Fibroblast of villous mesenchyme (primary cell): Measurements from ENCODE around the gene KCNH6. TPM values are rescaled to one million over a fixed set of nuclear protein-coding genes. Genes with fewer than 3 reads are reported as not detected.

Source experiments
- DNase-seq: peaks from one replicate; pipeline ENCODE4 v3.0.0-alpha.2; 2010; ENCODE audit warnings: low read depth
- H3K4me3 ChIP-seq: 2 replicates; pipeline ENCODE4 v1.5.1; 2011; ENCODE audit warnings: low read depth, mild to moderate bottlenecking, low read length
- total RNA-seq: library from RNA; depleted of rRNA; stranded (reverse); fragments of >200 nt; gene quantifications from 2 replicates; pipeline ENCODE4 v1.2.3, GENCODE V29; 2012
- TF ChIP-seq, protein P1 (sequence below): IDR thresholded peaks from 2 replicates; pipeline ENCODE4 v1.5.1; 2012; ENCODE audit warnings: low read depth, mild to moderate bottlenecking, low read length; ENCODE audit not compliant: insufficient read depth

Gene KCNH6
- total RNA-seq, 1 donor, result under 0.01 TPM

DNA sequence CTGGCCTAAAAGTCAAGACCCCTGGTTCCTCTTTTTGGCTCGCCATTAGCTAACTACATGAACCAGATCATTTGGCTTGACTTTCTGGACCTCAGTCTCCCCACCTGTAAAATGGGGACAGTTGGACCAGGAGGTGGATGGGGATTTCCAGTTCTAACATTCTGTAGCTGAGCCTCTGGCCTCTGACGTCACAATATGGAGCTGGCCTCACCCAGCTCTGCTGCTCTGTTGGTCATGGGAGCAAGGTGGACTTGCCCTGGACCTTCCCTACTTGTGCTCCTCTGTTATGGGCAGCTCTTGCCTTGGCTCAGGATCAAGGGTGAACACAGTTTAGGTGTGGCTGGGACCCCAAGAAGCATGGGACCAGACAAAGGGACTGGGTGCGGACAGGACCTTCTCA is 16.5 kb upstream of the KCNH6 start:
- no peak for DNase-seq
- TF ChIP-seq, protein P1, sequence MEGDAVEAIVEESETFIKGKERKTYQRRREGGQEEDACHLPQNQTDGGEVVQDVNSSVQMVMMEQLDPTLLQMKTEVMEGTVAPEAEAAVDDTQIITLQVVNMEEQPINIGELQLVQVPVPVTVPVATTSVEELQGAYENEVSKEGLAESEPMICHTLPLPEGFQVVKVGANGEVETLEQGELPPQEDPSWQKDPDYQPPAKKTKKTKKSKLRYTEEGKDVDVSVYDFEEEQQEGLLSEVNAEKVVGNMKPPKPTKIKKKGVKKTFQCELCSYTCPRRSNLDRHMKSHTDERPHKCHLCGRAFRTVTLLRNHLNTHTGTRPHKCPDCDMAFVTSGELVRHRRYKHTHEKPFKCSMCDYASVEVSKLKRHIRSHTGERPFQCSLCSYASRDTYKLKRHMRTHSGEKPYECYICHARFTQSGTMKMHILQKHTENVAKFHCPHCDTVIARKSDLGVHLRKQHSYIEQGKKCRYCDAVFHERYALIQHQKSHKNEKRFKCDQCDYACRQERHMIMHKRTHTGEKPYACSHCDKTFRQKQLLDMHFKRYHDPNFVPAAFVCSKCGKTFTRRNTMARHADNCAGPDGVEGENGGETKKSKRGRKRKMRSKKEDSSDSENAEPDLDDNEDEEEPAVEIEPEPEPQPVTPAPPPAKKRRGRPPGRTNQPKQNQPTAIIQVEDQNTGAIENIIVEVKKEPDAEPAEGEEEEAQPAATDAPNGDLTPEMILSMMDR, result no peak
- no peak overlapping the region for H3K4me3 ChIP-seq

DNA sequence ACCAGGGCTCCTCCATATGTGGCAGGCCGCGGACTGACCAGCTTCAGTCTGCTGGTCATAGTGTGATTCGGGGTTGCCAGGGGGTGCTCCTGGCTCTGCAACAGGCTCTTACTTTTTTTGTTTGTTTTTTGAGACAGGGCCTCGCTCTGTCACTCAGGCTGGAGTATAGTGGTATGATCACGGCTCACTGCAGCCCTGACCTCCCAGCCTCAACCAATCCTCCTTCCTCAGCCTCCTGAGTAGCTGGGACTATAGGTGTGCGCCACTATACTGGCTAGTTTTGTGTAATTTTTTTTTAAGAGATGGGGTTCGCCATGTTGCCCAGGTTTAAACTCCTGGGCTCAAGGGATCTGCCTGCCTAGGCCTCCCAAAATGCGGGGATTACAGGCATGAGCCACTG is 11.8 kb upstream of the KCNH6 start:
- no peak for DNase-seq
- TF ChIP-seq, protein P1, result no peak
- H3K4me3 ChIP-seq, result no peak overlapping the region

DNA sequence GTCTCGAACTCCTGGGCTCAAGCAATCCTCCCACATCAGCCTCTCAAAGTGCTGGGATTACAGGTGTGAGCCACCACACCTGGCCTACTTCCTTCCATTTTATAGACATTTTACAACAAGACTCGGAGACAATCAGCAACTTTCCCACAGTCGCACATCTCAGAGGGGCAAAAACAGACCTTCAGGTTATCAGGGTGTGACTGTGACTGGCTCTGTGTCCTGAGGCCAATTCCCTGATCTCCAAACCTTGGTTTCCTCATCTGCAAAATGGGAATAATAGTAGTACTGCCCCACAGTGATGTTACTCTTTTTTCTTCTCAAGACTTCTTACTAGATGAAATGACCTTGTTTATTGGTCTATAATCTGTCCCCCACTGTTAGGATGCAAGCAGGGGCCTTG is 10.8 kb upstream of the KCNH6 start:
- no peak overlapping the region for H3K4me3 ChIP-seq
- no peak for DNase-seq
- TF ChIP-seq, protein P1, result no peak

GRCh38 chr17:63512896-63513644 is 10.1 kb upstream of the KCNH6 start:
- no peak for DNase-seq
- TF ChIP-seq, protein P1, result no peak
- H3K4me3 ChIP-seq, result no peak overlapping the region

- no peak overlapping the region for H3K4me3 ChIP-seq
- no peak for DNase-seq
- TF ChIP-seq, protein P1, result no peak
Observed at GRCh38 chr17:63514477-63514876, 8.7 kb upstream of the KCNH6 start.

- DNase-seq, result no peak
- TF ChIP-seq, protein P1, result no peak
- no peak overlapping the region for H3K4me3 ChIP-seq
Observed at GRCh38 chr17:63514974-63515373, 8.2 kb upstream of the KCNH6 start.

DNA sequence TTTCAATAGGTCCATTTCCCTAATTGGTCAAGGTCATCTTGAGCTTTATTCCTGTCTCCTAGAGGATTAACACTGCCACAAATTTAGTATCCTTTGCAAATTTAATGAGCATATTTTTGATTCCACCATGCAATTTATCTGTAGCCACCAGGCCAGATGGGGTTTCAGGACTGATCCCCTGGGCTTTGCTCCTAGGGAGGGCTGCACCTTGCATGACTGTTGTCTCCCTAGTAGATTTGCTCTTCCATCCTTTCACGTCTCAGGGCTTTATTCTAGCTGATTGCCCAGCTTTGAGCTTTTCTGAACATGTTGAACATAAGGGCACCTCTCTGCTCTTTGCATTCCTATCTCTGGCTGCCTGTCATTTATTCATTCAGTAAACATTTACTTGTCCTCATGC is 7.7 kb upstream of the KCNH6 start:
- TF ChIP-seq, protein P1, result no peak
- DNase-seq, result no peak
- H3K4me3 ChIP-seq, result no peak overlapping the region
